ENCODE data around the gene ADGRL3. TPM values are rescaled to one million over a fixed set of nuclear protein-coding genes. Genes with fewer than 3 reads are reported as not detected.

Gene ADGRL3
- total RNA-seq, 1 donor from 2014 or later: 2.1 TPM

- no peak for TF ChIP-seq CTCF (IDR thresholded peaks at IDR 0.05; ENCODE audit: insufficient read depth, low read length, poor library complexity, severe bottlenecking)
- no peaks in the 10 kb centered on the region for H3K36me3 ChIP-seq (ENCODE audit: control insufficient read depth, insufficient read depth, low read length)
- no peak overlapping the region for H3K4me3 ChIP-seq (ENCODE audit: low read depth, low read length)
- H3K27me3 ChIP-seq (ENCODE audit: control insufficient read depth, insufficient read depth, low read length): no peaks in the 10 kb centered on the region
- no peak for DNase-seq (ENCODE audit: low read depth)
These were observed 573.6 kb downstream of the ADGRL3 start for GRCh38 chr4:61773655-61774245.

GRCh38 chr4:61782133-61782532 is 582.0 kb downstream of the ADGRL3 start:
- no peaks in the 10 kb centered on the region for H3K27me3 ChIP-seq (ENCODE audit: control insufficient read depth, insufficient read depth, low read length)
- H3K4me3 ChIP-seq (ENCODE audit: low read depth, low read length): no peak overlapping the region
- no peak for TF ChIP-seq CTCF (IDR thresholded peaks at IDR 0.05; ENCODE audit: insufficient read depth, low read length, poor library complexity, severe bottlenecking)
- H3K36me3 ChIP-seq (ENCODE audit: control insufficient read depth, insufficient read depth, low read length): no peaks in the 10 kb centered on the region
- DNase-seq (ENCODE audit: low read depth): no peak

GRCh38 chr4:61783050-61783449 is 582.9 kb downstream of the ADGRL3 start:
- no peak overlapping the region for H3K4me3 ChIP-seq (ENCODE audit: low read depth, low read length)
- no peaks in the 10 kb centered on the region for H3K27me3 ChIP-seq (ENCODE audit: control insufficient read depth, insufficient read depth, low read length)
- TF ChIP-seq CTCF (IDR thresholded peaks at IDR 0.05; ENCODE audit: insufficient read depth, low read length, poor library complexity, severe bottlenecking): no peak
- DNase-seq (ENCODE audit: low read depth): no peak
- no peaks in the 10 kb centered on the region for H3K36me3 ChIP-seq (ENCODE audit: control insufficient read depth, insufficient read depth, low read length)

GRCh38 chr4:61785761-61786160 is 585.6 kb downstream of the ADGRL3 start:
- Histone ChIP-seq H3K27me3 (ENCODE audit: control insufficient read depth, insufficient read depth, low read length) (no peaks in the 10 kb centered on the region), H3K36me3 (ENCODE audit: control insufficient read depth, insufficient read depth, low read length) (no peaks in the 10 kb centered on the region), H3K4me3 (ENCODE audit: low read depth, low read length) (no peak overlapping the region)
- no peak for TF ChIP-seq CTCF (IDR thresholded peaks at IDR 0.05; ENCODE audit: insufficient read depth, low read length, poor library complexity, severe bottlenecking)
- no peak for DNase-seq (ENCODE audit: low read depth)

- no peak for TF ChIP-seq CTCF (IDR thresholded peaks at IDR 0.05; ENCODE audit: insufficient read depth, low read length, poor library complexity, severe bottlenecking)
- no peaks in the 10 kb centered on the region for H3K36me3 ChIP-seq (ENCODE audit: control insufficient read depth, insufficient read depth, low read length)
- no peaks in the 10 kb centered on the region for H3K27me3 ChIP-seq (ENCODE audit: control insufficient read depth, insufficient read depth, low read length)
- DNase-seq (ENCODE audit: low read depth): no peak
- no peak overlapping the region for H3K4me3 ChIP-seq (ENCODE audit: low read depth, low read length)
These were observed 586.1 kb downstream of the ADGRL3 start for GRCh38 chr4:61786211-61786610.

GRCh38 chr4:61795998-61796397 is 595.9 kb downstream of the ADGRL3 start:
- H3K27me3 ChIP-seq (ENCODE audit: control insufficient read depth, insufficient read depth, low read length): no peaks in the 10 kb centered on the region
- H3K36me3 ChIP-seq (ENCODE audit: control insufficient read depth, insufficient read depth, low read length): no peaks in the 10 kb centered on the region
- DNase-seq (ENCODE audit: low read depth): no peak
- TF ChIP-seq CTCF (IDR thresholded peaks at IDR 0.05; ENCODE audit: insufficient read depth, low read length, poor library complexity, severe bottlenecking): no peak
- no peak overlapping the region for H3K4me3 ChIP-seq (ENCODE audit: low read depth, low read length)
